ENCODE data around the gene BTNL9.
"Not testable (repeated sequence)": the region's sequence is repeated elsewhere in the genome, so short reads cannot be mapped to it uniquely, and the experiment has no call there.

The BTNL9 gene

GRCh38 chr5:181059297-181060230 is 19.5 kb downstream of the BTNL9 start:
- no peak for DNase-seq (ENCODE audit: extremely low read depth in 1 of 2, low read depth in 1 of 2)

GRCh38 chr5:181060231-181060590 is 20.1 kb downstream of the BTNL9 start:
- no peak for DNase-seq (ENCODE audit: extremely low read depth in 1 of 2, low read depth in 1 of 2)

- DNase-seq (ENCODE audit: extremely low read depth in 1 of 2, low read depth in 1 of 2): no peak
Measured at GRCh38 chr5:181060924-181061323, 20.9 kb downstream of the BTNL9 start.

GRCh38 chr5:181061645-181062044 is 21.6 kb downstream of the BTNL9 start:
- no peak for DNase-seq (ENCODE audit: extremely low read depth in 1 of 2, low read depth in 1 of 2)

- no peak for DNase-seq (ENCODE audit: extremely low read depth in 1 of 2, low read depth in 1 of 2)
Measured at GRCh38 chr5:181062631-181063030, 22.6 kb downstream of the BTNL9 start.

GRCh38 chr5:181063514-181063913 is 23.4 kb downstream of the BTNL9 start:
- no peak for DNase-seq (ENCODE audit: extremely low read depth in 1 of 2, low read depth in 1 of 2)

- DNase-seq (ENCODE audit: extremely low read depth in 1 of 2, low read depth in 1 of 2): no peak
Measured at GRCh38 chr5:181064987-181065386, 24.9 kb downstream of the BTNL9 start.

GRCh38 chr5:181069767-181070491 is 29.9 kb downstream of the BTNL9 start:
- DNase-seq (ENCODE audit: extremely low read depth in 1 of 2, low read depth in 1 of 2): no peak

- DNase-seq (ENCODE audit: extremely low read depth in 1 of 2, low read depth in 1 of 2): no peak
Measured at GRCh38 chr5:181070523-181070922, 30.5 kb downstream of the BTNL9 start.

GRCh38 chr5:181071257-181071656 is 31.2 kb downstream of the BTNL9 start:
- no peak for DNase-seq (ENCODE audit: extremely low read depth in 1 of 2, low read depth in 1 of 2)

GRCh38 chr5:181076920-181077319 is 36.9 kb downstream of the BTNL9 start:
- DNase-seq (ENCODE audit: extremely low read depth in 1 of 2, low read depth in 1 of 2): no peak

GRCh38 chr5:181081989-181082388 is 41.9 kb downstream of the BTNL9 start:
- DNase-seq (ENCODE audit: extremely low read depth in 1 of 2, low read depth in 1 of 2): no peak

- no peak for DNase-seq (ENCODE audit: extremely low read depth in 1 of 2, low read depth in 1 of 2)
Measured at GRCh38 chr5:181084621-181085195, 44.6 kb downstream of the BTNL9 start.

- no peak for DNase-seq (ENCODE audit: extremely low read depth in 1 of 2, low read depth in 1 of 2)
Measured at GRCh38 chr5:181086026-181086883, 46.2 kb downstream of the BTNL9 start.

GRCh38 chr5:181086884-181087205 is 46.8 kb downstream of the BTNL9 start:
- DNase-seq (ENCODE audit: extremely low read depth in 1 of 2, low read depth in 1 of 2): no peak

GRCh38 chr5:181087309-181087708 is 47.2 kb downstream of the BTNL9 start:
- DNase-seq (ENCODE audit: extremely low read depth in 1 of 2, low read depth in 1 of 2): no peak

- DNase-seq (ENCODE audit: extremely low read depth in 1 of 2, low read depth in 1 of 2): no peak
Measured at GRCh38 chr5:181088289-181088688, 48.2 kb downstream of the BTNL9 start.

- DNase-seq (ENCODE audit: extremely low read depth in 1 of 2, low read depth in 1 of 2): no peak
Measured at GRCh38 chr5:181092428-181092827, 52.4 kb downstream of the BTNL9 start.

- not testable (repeated sequence) for DNase-seq (ENCODE audit: extremely low read depth in 1 of 2, low read depth in 1 of 2)
Measured at GRCh38 chr5:181095162-181095561, 55.1 kb downstream of the BTNL9 start.

GRCh38 chr5:181096721-181097382 is 56.8 kb downstream of the BTNL9 start:
- not testable (repeated sequence) for DNase-seq (ENCODE audit: extremely low read depth in 1 of 2, low read depth in 1 of 2)
